ENCODE results near the gene KCNH4. TPM values are rescaled to one million over a fixed set of nuclear protein-coding genes. Genes with fewer than 3 reads are reported as not detected.
A peak's percentile ranks its signal among the peaks of the same experiment; 100 is the strongest.

Gene KCNH4
- total and polyA plus RNA-seq, 2 of the 13 experiments (the other 11 are each of a cell fraction or from before 2014, with no cell fraction given): 0.01 to 0.09 TPM

DNA sequence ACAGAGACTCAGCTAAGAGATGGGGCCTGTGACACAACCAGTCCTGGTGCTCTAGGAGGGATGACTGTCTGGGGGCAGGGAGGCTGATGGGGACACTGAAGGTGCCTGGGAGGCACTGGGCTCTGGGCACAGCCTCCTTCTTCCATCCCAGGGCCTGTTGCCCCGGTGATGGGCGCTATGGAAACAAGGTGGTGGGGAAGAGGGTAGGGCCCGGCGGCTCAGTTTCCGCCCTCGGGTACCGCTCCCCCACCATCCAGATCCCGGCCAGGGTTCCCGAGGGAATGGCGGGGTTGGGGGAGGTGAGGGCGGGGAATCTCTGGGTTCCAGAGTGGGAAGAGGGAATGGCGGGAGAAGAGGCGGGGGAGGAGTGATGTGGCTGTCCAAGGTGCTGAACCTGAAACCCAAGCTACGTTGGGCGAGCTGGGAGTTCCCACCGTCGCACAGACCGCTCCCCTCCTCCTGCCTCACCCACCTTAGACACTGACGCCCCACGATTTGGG, 981 bp downstream of the KCNH4 start (continued):
- TF ChIP-seq, protein P1, sequence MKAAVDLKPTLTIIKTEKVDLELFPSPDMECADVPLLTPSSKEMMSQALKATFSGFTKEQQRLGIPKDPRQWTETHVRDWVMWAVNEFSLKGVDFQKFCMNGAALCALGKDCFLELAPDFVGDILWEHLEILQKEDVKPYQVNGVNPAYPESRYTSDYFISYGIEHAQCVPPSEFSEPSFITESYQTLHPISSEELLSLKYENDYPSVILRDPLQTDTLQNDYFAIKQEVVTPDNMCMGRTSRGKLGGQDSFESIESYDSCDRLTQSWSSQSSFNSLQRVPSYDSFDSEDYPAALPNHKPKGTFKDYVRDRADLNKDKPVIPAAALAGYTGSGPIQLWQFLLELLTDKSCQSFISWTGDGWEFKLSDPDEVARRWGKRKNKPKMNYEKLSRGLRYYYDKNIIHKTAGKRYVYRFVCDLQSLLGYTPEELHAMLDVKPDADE (CRISPR knock-in tag; IDR thresholded peaks at IDR 0.05): peak; percentile 96; the same call in 1 of the 2 replicates
- TF ChIP-seq ZNF776 (CRISPR knock-in tag; IDR thresholded peaks at IDR 0.05) (no peak), ZBTB38 (CRISPR knock-in tag; IDR thresholded peaks at IDR 0.05) (peak; percentile 79), NFYB (CRISPR knock-in tag; IDR thresholded peaks at IDR 0.05) (0 out of 2 replicates have a peak, but pooled peaks have one; percentile 24), MZF1 (CRISPR knock-in tag; IDR thresholded peaks at IDR 0.05; ENCODE audit: borderline replicate concordance) (no peak), SMC3 (IDR thresholded peaks at IDR 0.05; ENCODE audit: low read length) (no peak), ZNF547 (CRISPR knock-in tag; IDR thresholded peaks at IDR 0.05) (0 out of 2 replicates have a peak, but pooled peaks have one; percentile 48), ZNF556 (CRISPR knock-in tag; IDR thresholded peaks at IDR 0.05; ENCODE audit: borderline replicate concordance) (0 out of 2 replicates have a peak, but pooled peaks have one; percentile 47), NPAS2 (CRISPR knock-in tag; IDR thresholded peaks at IDR 0.05; ENCODE audit: borderline replicate concordance) (no peak), TBX3 (IDR thresholded peaks at IDR 0.05; ENCODE audit: borderline replicate concordance) (no peak), CEBPB (IDR thresholded peaks at IDR 0.05; ENCODE audit: borderline replicate concordance, low read depth, low read length) (no peak), SETDB1 (CRISPR knock-in tag; IDR thresholded peaks at IDR 0.05; ENCODE audit: borderline replicate concordance) (no peak), JUNB (CRISPR knock-in tag; IDR thresholded peaks at IDR 0.05; ENCODE audit: borderline replicate concordance) (peak; percentile 71; the same call in 1 of the 2 replicates), HNRNPK (IDR thresholded peaks at IDR 0.05; ENCODE audit: low read depth, low read length, poor library complexity, severe bottlenecking) (no peak), HDAC6 (IDR thresholded peaks at IDR 0.05; ENCODE audit: low read depth, low read length) (no peak), ZNF891 (CRISPR knock-in tag; IDR thresholded peaks at IDR 0.05) (peak; percentile 89; the same call in 1 of the 2 replicates)
- TF ChIP-seq, protein P2, sequence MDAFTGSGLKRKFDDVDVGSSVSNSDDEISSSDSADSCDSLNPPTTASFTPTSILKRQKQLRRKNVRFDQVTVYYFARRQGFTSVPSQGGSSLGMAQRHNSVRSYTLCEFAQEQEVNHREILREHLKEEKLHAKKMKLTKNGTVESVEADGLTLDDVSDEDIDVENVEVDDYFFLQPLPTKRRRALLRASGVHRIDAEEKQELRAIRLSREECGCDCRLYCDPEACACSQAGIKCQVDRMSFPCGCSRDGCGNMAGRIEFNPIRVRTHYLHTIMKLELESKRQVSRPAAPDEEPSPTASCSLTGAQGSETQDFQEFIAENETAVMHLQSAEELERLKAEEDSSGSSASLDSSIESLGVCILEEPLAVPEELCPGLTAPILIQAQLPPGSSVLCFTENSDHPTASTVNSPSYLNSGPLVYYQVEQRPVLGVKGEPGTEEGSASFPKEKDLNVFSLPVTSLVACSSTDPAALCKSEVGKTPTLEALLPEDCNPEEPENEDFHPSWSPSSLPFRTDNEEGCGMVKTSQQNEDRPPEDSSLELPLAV (CRISPR knock-in tag; conservative IDR thresholded peaks at IDR 0.05; ENCODE audit: low read depth): no peak
- TF ChIP-seq, protein P3, sequence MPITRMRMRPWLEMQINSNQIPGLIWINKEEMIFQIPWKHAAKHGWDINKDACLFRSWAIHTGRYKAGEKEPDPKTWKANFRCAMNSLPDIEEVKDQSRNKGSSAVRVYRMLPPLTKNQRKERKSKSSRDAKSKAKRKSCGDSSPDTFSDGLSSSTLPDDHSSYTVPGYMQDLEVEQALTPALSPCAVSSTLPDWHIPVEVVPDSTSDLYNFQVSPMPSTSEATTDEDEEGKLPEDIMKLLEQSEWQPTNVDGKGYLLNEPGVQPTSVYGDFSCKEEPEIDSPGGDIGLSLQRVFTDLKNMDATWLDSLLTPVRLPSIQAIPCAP (CRISPR knock-in tag; IDR thresholded peaks at IDR 0.05; ENCODE audit: low read depth): peak; percentile 54; the same call in 1 of the 2 replicates
- TF ChIP-seq, protein P4, sequence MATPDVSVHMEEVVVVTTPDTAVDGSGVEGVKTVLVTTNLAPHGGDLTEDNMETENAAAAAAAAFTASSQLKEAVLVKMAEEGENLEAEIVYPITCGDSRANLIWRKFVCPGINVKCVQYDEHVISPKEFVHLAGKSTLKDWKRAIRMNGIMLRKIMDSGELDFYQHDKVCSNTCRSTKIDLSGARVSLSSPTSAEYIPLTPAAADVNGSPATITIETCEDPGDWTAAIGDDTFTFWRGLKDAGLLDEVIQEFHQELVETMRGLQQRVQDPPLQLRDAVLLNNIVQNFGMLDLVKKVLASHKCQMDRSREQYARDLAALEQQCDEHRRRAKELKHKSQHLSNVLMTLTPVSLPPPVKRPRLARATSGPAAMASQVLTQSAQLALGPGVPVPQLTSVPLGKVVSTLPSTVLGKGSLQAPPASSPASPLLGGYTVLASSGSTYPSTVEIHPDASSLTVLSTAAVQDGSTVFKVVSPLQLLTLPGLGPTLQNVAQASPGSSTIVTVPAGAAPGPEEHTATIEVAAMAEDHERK (CRISPR knock-in tag; IDR thresholded peaks at IDR 0.05; ENCODE audit: low read depth): no peak
- TF ChIP-seq, protein P5, sequence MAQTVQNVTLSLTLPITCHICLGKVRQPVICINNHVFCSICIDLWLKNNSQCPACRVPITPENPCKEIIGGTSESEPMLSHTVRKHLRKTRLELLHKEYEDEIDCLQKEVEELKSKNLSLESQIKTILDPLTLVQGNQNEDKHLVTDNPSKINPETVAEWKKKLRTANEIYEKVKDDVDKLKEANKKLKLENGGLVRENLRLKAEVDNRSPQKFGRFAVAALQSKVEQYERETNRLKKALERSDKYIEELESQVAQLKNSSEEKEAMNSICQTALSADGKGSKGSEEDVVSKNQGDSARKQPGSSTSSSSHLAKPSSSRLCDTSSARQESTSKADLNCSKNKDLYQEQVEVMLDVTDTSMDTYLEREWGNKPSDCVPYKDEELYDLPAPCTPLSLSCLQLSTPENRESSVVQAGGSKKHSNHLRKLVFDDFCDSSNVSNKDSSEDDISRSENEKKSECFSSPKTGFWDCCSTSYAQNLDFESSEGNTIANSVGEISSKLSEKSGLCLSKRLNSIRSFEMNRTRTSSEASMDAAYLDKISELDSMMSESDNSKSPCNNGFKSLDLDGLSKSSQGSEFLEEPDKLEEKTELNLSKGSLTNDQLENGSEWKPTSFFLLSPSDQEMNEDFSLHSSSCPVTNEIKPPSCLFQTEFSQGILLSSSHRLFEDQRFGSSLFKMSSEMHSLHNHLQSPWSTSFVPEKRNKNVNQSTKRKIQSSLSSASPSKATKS (CRISPR knock-in tag; IDR thresholded peaks at IDR 0.05): no peak
- TF ChIP-seq, protein P6, sequence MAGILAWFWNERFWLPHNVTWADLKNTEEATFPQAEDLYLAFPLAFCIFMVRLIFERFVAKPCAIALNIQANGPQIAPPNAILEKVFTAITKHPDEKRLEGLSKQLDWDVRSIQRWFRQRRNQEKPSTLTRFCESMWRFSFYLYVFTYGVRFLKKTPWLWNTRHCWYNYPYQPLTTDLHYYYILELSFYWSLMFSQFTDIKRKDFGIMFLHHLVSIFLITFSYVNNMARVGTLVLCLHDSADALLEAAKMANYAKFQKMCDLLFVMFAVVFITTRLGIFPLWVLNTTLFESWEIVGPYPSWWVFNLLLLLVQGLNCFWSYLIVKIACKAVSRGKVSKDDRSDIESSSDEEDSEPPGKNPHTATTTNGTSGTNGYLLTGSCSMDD (CRISPR knock-in tag; IDR thresholded peaks at IDR 0.05): 0 out of 2 replicates have a peak, but pooled peaks have one; percentile 72

Data from HepG2 (cell line).